Activated CD8-positive, alpha-beta memory T cell treated with anti-CD3 and anti-CD28 coated beads for 1 hour (primary cell): Measurements from ENCODE around the gene PPIA.
"Not testable (repeated sequence)": the region's sequence is repeated elsewhere in the genome, so short reads cannot be mapped to it uniquely, and the experiment has no call there.

Source experiments
- DNase-seq, 2 donors: peaks; one replicate each; pipeline ENCODE4 v3.0.0-alpha.2; 2020; ENCODE audit warnings: low read depth in 1 of 2; ENCODE audit errors: extremely low read depth in 1 of 2

PPIA gene

GRCh38 chr7:44762726-44763522 lies 33.6 kb upstream of the PPIA start:
- no peak for DNase-seq

- no peak for DNase-seq
These were observed 32.4 kb upstream of the PPIA start for GRCh38 chr7:44764081-44764480.

- no peak for DNase-seq
These were observed 31.6 kb upstream of the PPIA start for GRCh38 chr7:44764665-44765578.

GRCh38 chr7:44765579-44766415 lies 30.7 kb upstream of the PPIA start:
- DNase-seq = no peak

GRCh38 chr7:44766416-44766801 lies 30.1 kb upstream of the PPIA start:
- no peak for DNase-seq

- DNase-seq = no peak
These were observed 29.2 kb upstream of the PPIA start for GRCh38 chr7:44767134-44767911.

- DNase-seq = no peak
These were observed 28.4 kb upstream of the PPIA start for GRCh38 chr7:44767912-44768627.

- no peak for DNase-seq
These were observed 27.7 kb upstream of the PPIA start for GRCh38 chr7:44768628-44769371.

GRCh38 chr7:44769376-44769775 lies 27.1 kb upstream of the PPIA start:
- DNase-seq = no peak

GRCh38 chr7:44769776-44770294 lies 26.6 kb upstream of the PPIA start:
- DNase-seq = no peak

- no peak for DNase-seq
These were observed 25.1 kb upstream of the PPIA start for GRCh38 chr7:44771358-44771757.

- no peak for DNase-seq
These were observed 24.0 kb upstream of the PPIA start for GRCh38 chr7:44772440-44772839.

GRCh38 chr7:44772867-44773266 lies 23.6 kb upstream of the PPIA start:
- no peak for DNase-seq

- DNase-seq = not testable (repeated sequence)
These were observed 22.0 kb upstream of the PPIA start for GRCh38 chr7:44774486-44774885.

GRCh38 chr7:44775383-44776107 lies 20.9 kb upstream of the PPIA start:
- DNase-seq = no peak

GRCh38 chr7:44776211-44776610 lies 20.3 kb upstream of the PPIA start:
- DNase-seq = no peak

GRCh38 chr7:44782460-44782859 lies 14.0 kb upstream of the PPIA start:
- DNase-seq = no peak

GRCh38 chr7:44783407-44783806 lies 13.1 kb upstream of the PPIA start:
- no peak for DNase-seq
